ENCODE results near the gene KIF1A. TPM values are rescaled to one million over a fixed set of nuclear protein-coding genes. Genes with fewer than 3 reads are reported as not detected.

The KIF1A gene
- total RNA-seq, 4 donors from 2014 or later: 1.7 to 4.1 (median 3.4) TPM

DNA sequence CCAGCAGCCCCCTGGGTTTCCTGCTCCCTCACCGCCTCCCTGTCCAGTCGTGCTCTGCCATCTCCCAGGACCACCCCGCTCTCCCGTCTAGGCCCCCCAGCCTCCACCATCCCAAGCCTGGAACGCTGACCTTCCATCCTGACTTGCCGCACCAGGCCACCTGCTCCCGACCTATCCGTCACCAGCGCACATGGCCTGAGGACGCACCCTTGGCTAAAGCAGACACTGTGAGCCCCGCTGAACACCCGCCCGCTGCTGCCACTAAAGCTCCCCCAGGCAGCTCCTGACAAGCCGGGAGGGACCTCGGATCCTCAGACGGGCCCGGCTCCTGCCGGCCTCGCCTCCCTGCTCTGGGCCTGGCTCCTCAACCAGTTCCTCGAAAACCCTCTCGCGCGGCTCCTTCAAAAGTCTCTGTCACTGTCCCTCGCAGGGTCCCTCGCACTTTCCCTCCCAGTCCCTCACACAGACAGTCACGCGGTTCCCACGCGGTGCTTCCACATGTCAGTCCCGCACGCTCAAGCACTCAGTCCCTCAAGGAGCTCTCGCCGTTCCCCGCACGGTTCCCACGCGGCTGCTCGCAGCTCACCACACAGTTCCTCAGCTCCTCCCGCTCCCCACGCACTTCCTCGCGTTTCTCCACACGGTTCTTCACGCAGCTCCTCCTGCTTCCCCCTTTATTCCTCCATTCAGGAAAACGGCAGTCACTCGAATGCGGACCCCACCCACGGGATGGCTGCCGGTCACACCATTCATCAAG, 42.4 kb downstream of the KIF1A start:
- DNase-seq (ENCODE audit: extremely low spot score): no peak
- H3K4me3 ChIP-seq: no peak overlapping the region
- H3K27me3 ChIP-seq: peaks cover 0 to 40% (median 0%) of the 10 kb centered on the region in 4 donors
- H3K27ac ChIP-seq (replicated peaks in 1 of 4): no peak overlapping the region
- 89% methylated on average over 49 of the region's 49 CpGs for WGBS
- intact Hi-C loops (cut with DNase I): no loop called here
- no peaks in the 10 kb centered on the region for H3K36me3 ChIP-seq
- H3K4me1 ChIP-seq: no peaks in the 10 kb centered on the region
- TF ChIP-seq EP300 (IDR thresholded peaks at IDR 0.05): no peak
- TF ChIP-seq POLR2AphosphoS5 (IDR thresholded peaks at IDR 0.05): no peak
- TF ChIP-seq, protein P1, sequence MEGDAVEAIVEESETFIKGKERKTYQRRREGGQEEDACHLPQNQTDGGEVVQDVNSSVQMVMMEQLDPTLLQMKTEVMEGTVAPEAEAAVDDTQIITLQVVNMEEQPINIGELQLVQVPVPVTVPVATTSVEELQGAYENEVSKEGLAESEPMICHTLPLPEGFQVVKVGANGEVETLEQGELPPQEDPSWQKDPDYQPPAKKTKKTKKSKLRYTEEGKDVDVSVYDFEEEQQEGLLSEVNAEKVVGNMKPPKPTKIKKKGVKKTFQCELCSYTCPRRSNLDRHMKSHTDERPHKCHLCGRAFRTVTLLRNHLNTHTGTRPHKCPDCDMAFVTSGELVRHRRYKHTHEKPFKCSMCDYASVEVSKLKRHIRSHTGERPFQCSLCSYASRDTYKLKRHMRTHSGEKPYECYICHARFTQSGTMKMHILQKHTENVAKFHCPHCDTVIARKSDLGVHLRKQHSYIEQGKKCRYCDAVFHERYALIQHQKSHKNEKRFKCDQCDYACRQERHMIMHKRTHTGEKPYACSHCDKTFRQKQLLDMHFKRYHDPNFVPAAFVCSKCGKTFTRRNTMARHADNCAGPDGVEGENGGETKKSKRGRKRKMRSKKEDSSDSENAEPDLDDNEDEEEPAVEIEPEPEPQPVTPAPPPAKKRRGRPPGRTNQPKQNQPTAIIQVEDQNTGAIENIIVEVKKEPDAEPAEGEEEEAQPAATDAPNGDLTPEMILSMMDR (IDR thresholded peaks at IDR 0.05): no peak
- TF ChIP-seq POLR2A (IDR thresholded peaks at IDR 0.05; ENCODE audit: low read depth): no peak
- H3K9me3 ChIP-seq: no peaks in the 10 kb centered on the region

DNA sequence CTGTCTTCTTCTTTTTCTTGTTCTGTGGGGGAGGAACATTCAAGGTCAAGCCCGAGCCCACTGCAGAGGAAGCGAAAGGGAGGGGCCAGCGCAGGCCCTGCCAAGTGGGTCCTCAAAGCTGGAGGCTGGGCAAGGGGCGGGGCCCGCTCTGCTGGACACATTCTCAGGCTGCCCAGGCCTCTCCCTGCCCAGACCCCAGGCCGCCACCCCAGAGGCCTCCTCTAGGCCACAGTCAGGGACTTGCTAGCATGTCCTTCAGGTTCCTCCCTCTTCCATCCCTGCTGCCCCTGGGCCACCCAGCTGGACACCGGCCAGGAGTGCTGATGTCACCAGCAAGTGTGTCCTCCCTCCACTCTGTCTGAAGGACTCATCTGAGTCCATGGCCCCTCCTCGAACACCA, 44.1 kb downstream of the KIF1A start:
- H3K36me3 ChIP-seq: no peaks in the 10 kb centered on the region
- no peak for DNase-seq (ENCODE audit: extremely low spot score)
- peaks cover 0 to 28% (median 0%) of the 10 kb centered on the region in 4 donors for H3K27me3 ChIP-seq
- intact Hi-C loops (cut with DNase I): no loop called here
- H3K4me3 ChIP-seq: no peak overlapping the region
- H3K27ac ChIP-seq (replicated peaks in 1 of 4): no peak overlapping the region
- TF ChIP-seq POLR2A (IDR thresholded peaks at IDR 0.05; ENCODE audit: low read depth) (no peak), POLR2AphosphoS5 (IDR thresholded peaks at IDR 0.05) (no peak), EP300 (IDR thresholded peaks at IDR 0.05) (no peak)
- TF ChIP-seq, protein P1 (IDR thresholded peaks at IDR 0.05): no peak
- 81% methylated on average over 6 of the region's 8 CpGs for WGBS
- H3K4me1 ChIP-seq: no peaks in the 10 kb centered on the region
- no peaks in the 10 kb centered on the region for H3K9me3 ChIP-seq

DNA sequence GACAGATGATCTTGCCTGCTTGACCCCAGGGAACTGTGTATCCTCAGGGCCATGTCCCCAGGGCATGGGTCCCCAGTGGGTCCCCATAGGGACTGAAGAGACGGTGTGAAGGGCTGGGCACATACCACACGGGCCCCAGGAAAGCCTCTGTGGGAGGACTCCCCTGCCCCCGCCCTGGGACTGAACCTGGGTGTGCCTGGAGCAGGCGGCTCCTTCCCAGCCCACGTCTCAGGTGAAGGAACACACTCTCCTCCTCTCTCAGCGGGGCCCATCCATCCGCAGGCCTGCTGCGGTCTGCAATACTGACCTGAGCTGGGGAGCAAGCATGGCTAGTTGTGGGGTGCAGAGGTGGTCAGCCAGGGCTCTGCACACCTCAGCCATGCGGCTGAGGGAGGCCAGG, 45.2 kb downstream of the KIF1A start:
- H3K36me3 ChIP-seq: no peaks in the 10 kb centered on the region
- no peaks in the 10 kb centered on the region for H3K9me3 ChIP-seq
- no peak for TF ChIP-seq POLR2A (IDR thresholded peaks at IDR 0.05; ENCODE audit: low read depth)
- no peak for TF ChIP-seq EP300 (IDR thresholded peaks at IDR 0.05)
- no peak for TF ChIP-seq POLR2AphosphoS5 (IDR thresholded peaks at IDR 0.05)
- TF ChIP-seq, protein P1 (IDR thresholded peaks at IDR 0.05): no peak
- intact Hi-C loops (cut with DNase I): no loop called here
- no peaks in the 10 kb centered on the region for H3K4me1 ChIP-seq
- no peak overlapping the region for H3K4me3 ChIP-seq
- no peak overlapping the region for H3K27ac ChIP-seq (replicated peaks in 1 of 4)
- H3K27me3 ChIP-seq: peaks cover 0 to 21% (median 0%) of the 10 kb centered on the region in 4 donors
- WGBS: 100% methylated on average over 1 of the region's 9 CpGs
- no peak for DNase-seq (ENCODE audit: extremely low spot score)

DNA sequence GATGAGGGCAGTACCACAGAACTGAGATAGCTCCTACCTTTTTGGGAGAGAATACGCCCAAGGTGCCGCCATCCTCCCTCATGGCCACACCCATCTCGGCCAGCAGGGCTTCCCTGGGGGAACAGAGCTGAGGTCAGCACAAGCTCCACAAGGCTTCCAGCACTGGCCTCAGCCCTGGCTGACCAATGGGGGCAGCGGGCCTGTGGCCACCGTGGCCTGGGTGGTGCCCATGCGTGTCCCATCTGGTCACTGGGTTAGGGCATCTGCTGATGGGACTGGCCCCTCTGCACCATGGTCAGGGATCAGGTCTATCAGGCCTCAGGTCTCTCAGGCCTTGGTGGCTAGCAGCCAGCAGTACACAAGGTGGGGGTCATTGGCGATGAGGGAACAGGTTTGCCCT, 50.9 kb downstream of the KIF1A start:
- H3K36me3 ChIP-seq: no peaks in the 10 kb centered on the region
- intact Hi-C loops (cut with DNase I): no loop called here

More for the DNA sequence above, 50.9 kb downstream of the KIF1A start:
- no peak for TF ChIP-seq POLR2A (IDR thresholded peaks at IDR 0.05; ENCODE audit: low read depth)
- TF ChIP-seq EP300 (IDR thresholded peaks at IDR 0.05): no peak
- TF ChIP-seq, protein P1 (IDR thresholded peaks at IDR 0.05): no peak
- TF ChIP-seq POLR2AphosphoS5 (IDR thresholded peaks at IDR 0.05): no peak
- no peaks in the 10 kb centered on the region for H3K9me3 ChIP-seq
- no peak overlapping the region for H3K4me3 ChIP-seq
- H3K27me3 ChIP-seq: no peaks in the 10 kb centered on the region
- no peaks in the 10 kb centered on the region for H3K4me1 ChIP-seq
- no peak for DNase-seq (ENCODE audit: extremely low spot score)
- H3K27ac ChIP-seq (replicated peaks in 1 of 4): no peak overlapping the region
- WGBS: 84% methylated on average over 3 of the region's 7 CpGs
